Measurements from ENCODE around the gene GRM3. TPM values are rescaled to one million over a fixed set of nuclear protein-coding genes. Genes with fewer than 3 reads are reported as not detected.

GRM3 gene
- total and polyA plus RNA-seq, 2 of the 13 experiments (the other 11 are each of a cell fraction or from before 2014, with no cell fraction given) = not detected

- no peak overlapping the region for H3K27ac ChIP-seq (ENCODE audit: extremely low read length, insufficient read depth, low read length)
- 74% methylated on average over 2 of the region's 2 CpGs for WGBS (ENCODE audit: low lambda C conversion rate)
- no TSS peak for BruUV-seq (replicated peaks)
- intact Hi-C loops (cut with micrococcal nuclease; ENCODE audit: unreplicated experiment) = loop anchor here (5.0 kb wide), 1 partner anchor 374 kb away; no protein-coding TSS in a partner anchor
- ChIA-PET POLR2A (no interaction called here), CTCF (ENCODE audit: low intra/inter-chr PET ratio, low total read pairs) (no interaction called here)
- H3K9ac ChIP-seq (ENCODE audit: insufficient read depth, low read depth, low read length) = no peak overlapping the region
- H3K79me2 ChIP-seq (ENCODE audit: insufficient read depth, low read length) = no peaks in the 10 kb centered on the region
- TF ChIP-seq MIER2 (CRISPR knock-in tag; IDR thresholded peaks at IDR 0.05) (no peak), ZNF292 (CRISPR knock-in tag; IDR thresholded peaks at IDR 0.05; ENCODE audit: borderline replicate concordance, low read depth) (no peak), ZNF615 (CRISPR knock-in tag; IDR thresholded peaks at IDR 0.05; ENCODE audit: borderline replicate concordance) (no peak), KLF9 (CRISPR knock-in tag; IDR thresholded peaks at IDR 0.05; ENCODE audit: low read depth) (no peak), ZNF703 (CRISPR knock-in tag; IDR thresholded peaks at IDR 0.05; ENCODE audit: borderline replicate concordance) (no peak), ZSCAN30 (CRISPR knock-in tag; IDR thresholded peaks at IDR 0.05) (no peak), ZNF563 (CRISPR knock-in tag; IDR thresholded peaks at IDR 0.05) (no peak), POGZ (CRISPR knock-in tag; IDR thresholded peaks at IDR 0.05) (no peak), ARNT2 (CRISPR knock-in tag; IDR thresholded peaks at IDR 0.05; ENCODE audit: low read depth) (no peak), KDM1A (CRISPR knock-in tag; IDR thresholded peaks at IDR 0.05) (no peak), SMAD3 (CRISPR knock-in tag; IDR thresholded peaks at IDR 0.05) (no peak), HMG20A (CRISPR knock-in tag; IDR thresholded peaks at IDR 0.05; ENCODE audit: borderline replicate concordance) (no peak), SYNCRIP (IDR thresholded peaks at IDR 0.05; ENCODE audit: insufficient read depth, low read depth, low read length) (no peak), ZNF501 (CRISPR knock-in tag; IDR thresholded peaks at IDR 0.05) (no peak), RORA (CRISPR knock-in tag; IDR thresholded peaks at IDR 0.05) (no peak), SMAD9 (CRISPR knock-in tag; IDR thresholded peaks at IDR 0.05) (no peak), NR2C2 (CRISPR knock-in tag; IDR thresholded peaks at IDR 0.05; ENCODE audit: borderline replicate concordance) (no peak), ZNF121 (CRISPR knock-in tag; IDR thresholded peaks at IDR 0.05) (no peak), ZC3H4 (CRISPR knock-in tag; IDR thresholded peaks at IDR 0.05; ENCODE audit: borderline replicate concordance) (no peak)
- no peak for ATAC-seq
- H2AFZ ChIP-seq (ENCODE audit: low read length) = no peak overlapping the region
- FAIRE-seq = no peak
- no peak overlapping the region for H3K4me3 ChIP-seq (replicated peaks in 1 of 3; ENCODE audit: insufficient read depth in 1 of 3, low read depth in 2 of 3, low read length in 3 of 3)
- DNase-seq (ENCODE audit: low spot score) = no peak
- H3K27me3 ChIP-seq (ENCODE audit: control insufficient read depth in 1 of 2, insufficient read depth in 2 of 2, low read length in 2 of 2) = no peaks in the 10 kb centered on the region
- H3K9me3 ChIP-seq (ENCODE audit: low read length) = no peaks in the 10 kb centered on the region
- no peaks in the 10 kb centered on the region for H3K36me3 ChIP-seq (replicated peaks in 1 of 2; ENCODE audit: control insufficient read depth in 1 of 2, insufficient read depth in 2 of 2, low read length in 2 of 2)
- in situ Hi-C loops (cut with HindIII; ENCODE audit: extremely low pct_ligation_motif_present, low pct_unique_long_range_greater_than_20kb) = no loop called here
- peaks cover 42% of the 10 kb centered on the region for H3K4me1 ChIP-seq (ENCODE audit: insufficient read depth, low read length)
- no peak overlapping the region for H3K4me2 ChIP-seq (ENCODE audit: low read depth, low read length)
- no peaks in the 10 kb centered on the region for H4K20me1 ChIP-seq (ENCODE audit: insufficient read depth, low read length)
Measured at GRCh38 chr7:86848226-86848625, 204.5 kb downstream of the GRM3 start.

All from HepG2 (cell line).